ENCODE results near the gene GLRA2.

- TF ChIP-seq POLR2A (IDR thresholded peaks at IDR 0.05; ENCODE audit: low read depth, low read length) (no peak), TAF1 (IDR thresholded peaks at IDR 0.05; ENCODE audit: low read depth, low read length) (no peak)
Observed at GRCh38 chrX:14697451-14697850, 168.1 kb downstream of the GLRA2 start.

Measured in GM12891 (cell line).